Measurements from ENCODE around the gene COL24A1. TPM values are rescaled to one million over a fixed set of nuclear protein-coding genes. Genes with fewer than 3 reads are reported as not detected.

The COL24A1 gene
- total RNA-seq, 1 donor from 2014 or later: 1.1 TPM

DNA sequence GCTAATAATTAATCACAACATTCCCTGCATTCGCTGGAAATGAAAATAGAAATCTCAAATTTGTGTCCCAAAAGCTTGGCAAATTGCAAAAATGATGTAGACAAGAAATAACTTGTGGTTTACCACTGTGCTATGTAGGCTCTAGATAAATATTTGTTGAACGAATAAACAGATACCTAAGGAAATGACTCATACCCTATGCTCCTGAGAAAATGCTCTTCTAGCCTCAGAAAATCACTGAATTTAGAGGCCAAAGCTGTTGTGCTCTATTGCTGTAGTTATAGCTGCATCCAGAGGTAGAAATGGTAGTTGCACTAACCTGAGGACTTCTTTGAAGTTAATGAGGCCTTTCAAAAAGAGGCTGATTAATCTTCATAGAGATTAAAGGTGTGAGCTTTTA lies 306.3 kb downstream of the COL24A1 start:
- intact Hi-C loops (cut with DNase I): no loop called here
- peak in 1 of 2 donors; percentile 21 for ATAC-seq
- TF ChIP-seq, protein P1, sequence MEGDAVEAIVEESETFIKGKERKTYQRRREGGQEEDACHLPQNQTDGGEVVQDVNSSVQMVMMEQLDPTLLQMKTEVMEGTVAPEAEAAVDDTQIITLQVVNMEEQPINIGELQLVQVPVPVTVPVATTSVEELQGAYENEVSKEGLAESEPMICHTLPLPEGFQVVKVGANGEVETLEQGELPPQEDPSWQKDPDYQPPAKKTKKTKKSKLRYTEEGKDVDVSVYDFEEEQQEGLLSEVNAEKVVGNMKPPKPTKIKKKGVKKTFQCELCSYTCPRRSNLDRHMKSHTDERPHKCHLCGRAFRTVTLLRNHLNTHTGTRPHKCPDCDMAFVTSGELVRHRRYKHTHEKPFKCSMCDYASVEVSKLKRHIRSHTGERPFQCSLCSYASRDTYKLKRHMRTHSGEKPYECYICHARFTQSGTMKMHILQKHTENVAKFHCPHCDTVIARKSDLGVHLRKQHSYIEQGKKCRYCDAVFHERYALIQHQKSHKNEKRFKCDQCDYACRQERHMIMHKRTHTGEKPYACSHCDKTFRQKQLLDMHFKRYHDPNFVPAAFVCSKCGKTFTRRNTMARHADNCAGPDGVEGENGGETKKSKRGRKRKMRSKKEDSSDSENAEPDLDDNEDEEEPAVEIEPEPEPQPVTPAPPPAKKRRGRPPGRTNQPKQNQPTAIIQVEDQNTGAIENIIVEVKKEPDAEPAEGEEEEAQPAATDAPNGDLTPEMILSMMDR (IDR thresholded peaks at IDR 0.05): no peak

GRCh38 chr1:85849660-85850059 lies 306.9 kb downstream of the COL24A1 start:
- H3K9me3 ChIP-seq: no peaks in the 10 kb centered on the region
- H3K4me3 ChIP-seq: no peak overlapping the region
- no peaks in the 10 kb centered on the region for H3K27me3 ChIP-seq (ENCODE audit: low read depth)
- H3K4me1 ChIP-seq: no peaks in the 10 kb centered on the region
- no peaks in the 10 kb centered on the region for H3K36me3 ChIP-seq
- TF ChIP-seq, protein P1 (IDR thresholded peaks at IDR 0.05): no peak
- no peak for DNase-seq
- no peak overlapping the region for H3K27ac ChIP-seq
- ATAC-seq: no peak
- intact Hi-C loops (cut with DNase I): no loop called here

More for the DNA sequence above, 306.3 kb downstream of the COL24A1 start:
- no peak for DNase-seq
- Histone ChIP-seq H3K36me3 (no peaks in the 10 kb centered on the region), H3K27ac (no peak overlapping the region), H3K27me3 (ENCODE audit: low read depth) (no peaks in the 10 kb centered on the region), H3K4me3 (no peak overlapping the region), H3K9me3 (no peaks in the 10 kb centered on the region), H3K4me1 (no peaks in the 10 kb centered on the region)

- no peak overlapping the region for H3K27ac ChIP-seq
- intact Hi-C loops (cut with DNase I): no loop called here
- TF ChIP-seq, protein P1 (IDR thresholded peaks at IDR 0.05): no peak
These were observed 309.2 kb downstream of the COL24A1 start for GRCh38 chr1:85847356-85847755.

GRCh38 chr1:85846706-85847105 lies 309.9 kb downstream of the COL24A1 start:
- Histone ChIP-seq H3K4me1 (no peaks in the 10 kb centered on the region), H3K4me3 (no peak overlapping the region), H3K36me3 (no peaks in the 10 kb centered on the region), H3K9me3 (no peaks in the 10 kb centered on the region), H3K27me3 (ENCODE audit: low read depth) (no peaks in the 10 kb centered on the region), H3K27ac (no peak overlapping the region)
- no peak for DNase-seq
- TF ChIP-seq, protein P1 (IDR thresholded peaks at IDR 0.05): no peak
- intact Hi-C loops (cut with DNase I): no loop called here
- ATAC-seq: no peak

More at GRCh38 chr1:85847356-85847755, 309.2 kb downstream of the COL24A1 start:
- H3K9me3 ChIP-seq: no peaks in the 10 kb centered on the region
- DNase-seq: no peak
- H3K36me3 ChIP-seq: no peaks in the 10 kb centered on the region
- H3K4me3 ChIP-seq: no peak overlapping the region
- no peak for ATAC-seq
- no peaks in the 10 kb centered on the region for H3K4me1 ChIP-seq
- H3K27me3 ChIP-seq (ENCODE audit: low read depth): no peaks in the 10 kb centered on the region

- H3K27me3 ChIP-seq (ENCODE audit: low read depth): no peaks in the 10 kb centered on the region
- H3K4me1 ChIP-seq: no peaks in the 10 kb centered on the region
- no peak overlapping the region for H3K27ac ChIP-seq
- no peaks in the 10 kb centered on the region for H3K9me3 ChIP-seq
- DNase-seq (no peak), ATAC-seq (no peak)
- no peaks in the 10 kb centered on the region for H3K36me3 ChIP-seq
- H3K4me3 ChIP-seq: no peak overlapping the region
- intact Hi-C loops (cut with DNase I): no loop called here
- TF ChIP-seq, protein P1 (IDR thresholded peaks at IDR 0.05): no peak
These were observed 317.1 kb downstream of the COL24A1 start for GRCh38 chr1:85839459-85839858.

- ATAC-seq (no peak), DNase-seq (no peak)
- intact Hi-C loops (cut with DNase I): no loop called here
- no peaks in the 10 kb centered on the region for H3K9me3 ChIP-seq
- TF ChIP-seq, protein P1 (IDR thresholded peaks at IDR 0.05): no peak
- no peaks in the 10 kb centered on the region for H3K4me1 ChIP-seq
- no peaks in the 10 kb centered on the region for H3K27me3 ChIP-seq (ENCODE audit: low read depth)
- H3K4me3 ChIP-seq: no peak overlapping the region
- no peak overlapping the region for H3K27ac ChIP-seq
- no peaks in the 10 kb centered on the region for H3K36me3 ChIP-seq
These were observed 318.3 kb downstream of the COL24A1 start for GRCh38 chr1:85838238-85838637.
